Mammary epithelial cell (primary cell): Measurements from ENCODE around the gene ZNF764.

ENCODE experiments used
- EZH2 ChIP-seq: IDR thresholded peaks from 2 replicates; pipeline ENCODE4 v1.6.1; 2012; ENCODE audit warnings: low read length, inconsistent platforms, borderline replicate concordance
- TF ChIP-seq, protein P1 (sequence below), 2 donors: IDR thresholded peaks in 1 of 2; conservative IDR thresholded peaks in 1 of 2; 2 replicates each; pipeline ENCODE4 v1.5.1; 2011 to 2012; ENCODE audit warnings: inconsistent platforms in 2 of 2, low read length in 2 of 2, mild to moderate bottlenecking in 2 of 2, control low read depth in 1 of 2, low read depth in 1 of 2; ENCODE audit not compliant: insufficient read depth in 1 of 2; ENCODE audit errors: extremely low read depth in 1 of 2

- TF ChIP-seq, protein P1, sequence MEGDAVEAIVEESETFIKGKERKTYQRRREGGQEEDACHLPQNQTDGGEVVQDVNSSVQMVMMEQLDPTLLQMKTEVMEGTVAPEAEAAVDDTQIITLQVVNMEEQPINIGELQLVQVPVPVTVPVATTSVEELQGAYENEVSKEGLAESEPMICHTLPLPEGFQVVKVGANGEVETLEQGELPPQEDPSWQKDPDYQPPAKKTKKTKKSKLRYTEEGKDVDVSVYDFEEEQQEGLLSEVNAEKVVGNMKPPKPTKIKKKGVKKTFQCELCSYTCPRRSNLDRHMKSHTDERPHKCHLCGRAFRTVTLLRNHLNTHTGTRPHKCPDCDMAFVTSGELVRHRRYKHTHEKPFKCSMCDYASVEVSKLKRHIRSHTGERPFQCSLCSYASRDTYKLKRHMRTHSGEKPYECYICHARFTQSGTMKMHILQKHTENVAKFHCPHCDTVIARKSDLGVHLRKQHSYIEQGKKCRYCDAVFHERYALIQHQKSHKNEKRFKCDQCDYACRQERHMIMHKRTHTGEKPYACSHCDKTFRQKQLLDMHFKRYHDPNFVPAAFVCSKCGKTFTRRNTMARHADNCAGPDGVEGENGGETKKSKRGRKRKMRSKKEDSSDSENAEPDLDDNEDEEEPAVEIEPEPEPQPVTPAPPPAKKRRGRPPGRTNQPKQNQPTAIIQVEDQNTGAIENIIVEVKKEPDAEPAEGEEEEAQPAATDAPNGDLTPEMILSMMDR (conservative IDR thresholded peaks at IDR 0.05 in 1 of 2, IDR thresholded peaks at IDR 0.05 in 1 of 2; ENCODE audit: extremely low read depth in 1 of 2, insufficient read depth in 1 of 2, low read depth in 1 of 2, low read length in 2 of 2): no peak
- no peak for TF ChIP-seq EZH2
These were observed 43.8 kb upstream of the ZNF764 start for GRCh38 chr16:30601966-30602365.
